H1 (cell line): ENCODE data around the gene FIGNL2.

Source experiments
- BACH1 ChIP-seq: IDR thresholded peaks from 2 replicates; pipeline ENCODE4 v1.6.1; 2012; ENCODE audit warnings: low read length, improper control_type of control experiment
- EZH2 ChIP-seq: fragments of 200-600 bp; sonication (generic); IDR thresholded peaks from 2 replicates; pipeline ENCODE4 v1.7.1; 2012; ENCODE audit warnings: low read depth, mild to moderate bottlenecking, moderate library complexity, low read length, inconsistent platforms; ENCODE audit not compliant: severe bottlenecking
- GABPA ChIP-seq: IDR thresholded peaks from 2 replicates; pipeline ENCODE4 v1.6.1; 2011; ENCODE audit warnings: mild to moderate bottlenecking, low read length, moderate library complexity, borderline replicate concordance; ENCODE audit not compliant: insufficient read depth
- HDAC6 ChIP-seq: IDR thresholded peaks from one replicate; pipeline ENCODE4 v1.7.1; 2012; ENCODE audit warnings: low read depth, mild to moderate bottlenecking, inconsistent platforms, low read length, moderate library complexity
- JUN ChIP-seq: IDR thresholded peaks from 2 replicates; pipeline ENCODE4 v1.6.1; 2011; ENCODE audit warnings: low read depth, mild to moderate bottlenecking, improper control_type of control experiment, low read length
- NRF1 ChIP-seq: IDR thresholded peaks from 2 replicates; pipeline ENCODE4 v1.6.1; 2011; ENCODE audit warnings: mild to moderate bottlenecking, low read depth, low read length, improper control_type of control experiment
- POLR2A ChIP-seq, 2 experiments: IDR thresholded peaks; 1 replicate in 1 of 2; 2 replicates in 1 of 2; pipeline ENCODE4 v1.6.1; 2011; ENCODE audit warnings: low read depth in 2 of 2, low read length in 2 of 2, mild to moderate bottlenecking in 2 of 2; ENCODE audit errors: control extremely low read depth in 1 of 2
- TAF1 ChIP-seq: IDR thresholded peaks from 2 replicates; pipeline ENCODE4 v1.6.1; 2011; ENCODE audit warnings: mild to moderate bottlenecking, low read depth, low read length
- TF ChIP-seq, protein P1 (sequence below): fragments of 300-600 bp; sonication (generic); IDR thresholded peaks from 2 replicates; pipeline ENCODE4 v1.7.1; 2012; ENCODE audit warnings: low read length, moderate library complexity, mild to moderate bottlenecking, inconsistent platforms; ENCODE audit not compliant: insufficient replicate concordance
- TF ChIP-seq, protein P2 (sequence below), 3 experiments: IDR thresholded peaks; 1 replicate in 2 of 3; 2 replicates in 1 of 3; pipeline versions ENCODE4 v1.5.1 to v1.6.1; 2011; ENCODE audit warnings: low read length in 3 of 3, mild to moderate bottlenecking in 3 of 3, inconsistent platforms in 2 of 3, low read depth in 1 of 3, moderate library complexity in 1 of 3; ENCODE audit not compliant: insufficient read depth in 1 of 3; ENCODE audit errors: control extremely low read depth in 1 of 3
- TF ChIP-seq, protein P3 (sequence below): IDR thresholded peaks from 2 replicates; pipeline ENCODE4 v1.6.1; 2012; ENCODE audit warnings: low read length, inconsistent platforms

GRCh38 chr12:51848326-51848727 is at the start of gene FIGNL2:
- TF ChIP-seq JUN = no peak
- no peak for TF ChIP-seq GABPA
- TF ChIP-seq, protein P1, sequence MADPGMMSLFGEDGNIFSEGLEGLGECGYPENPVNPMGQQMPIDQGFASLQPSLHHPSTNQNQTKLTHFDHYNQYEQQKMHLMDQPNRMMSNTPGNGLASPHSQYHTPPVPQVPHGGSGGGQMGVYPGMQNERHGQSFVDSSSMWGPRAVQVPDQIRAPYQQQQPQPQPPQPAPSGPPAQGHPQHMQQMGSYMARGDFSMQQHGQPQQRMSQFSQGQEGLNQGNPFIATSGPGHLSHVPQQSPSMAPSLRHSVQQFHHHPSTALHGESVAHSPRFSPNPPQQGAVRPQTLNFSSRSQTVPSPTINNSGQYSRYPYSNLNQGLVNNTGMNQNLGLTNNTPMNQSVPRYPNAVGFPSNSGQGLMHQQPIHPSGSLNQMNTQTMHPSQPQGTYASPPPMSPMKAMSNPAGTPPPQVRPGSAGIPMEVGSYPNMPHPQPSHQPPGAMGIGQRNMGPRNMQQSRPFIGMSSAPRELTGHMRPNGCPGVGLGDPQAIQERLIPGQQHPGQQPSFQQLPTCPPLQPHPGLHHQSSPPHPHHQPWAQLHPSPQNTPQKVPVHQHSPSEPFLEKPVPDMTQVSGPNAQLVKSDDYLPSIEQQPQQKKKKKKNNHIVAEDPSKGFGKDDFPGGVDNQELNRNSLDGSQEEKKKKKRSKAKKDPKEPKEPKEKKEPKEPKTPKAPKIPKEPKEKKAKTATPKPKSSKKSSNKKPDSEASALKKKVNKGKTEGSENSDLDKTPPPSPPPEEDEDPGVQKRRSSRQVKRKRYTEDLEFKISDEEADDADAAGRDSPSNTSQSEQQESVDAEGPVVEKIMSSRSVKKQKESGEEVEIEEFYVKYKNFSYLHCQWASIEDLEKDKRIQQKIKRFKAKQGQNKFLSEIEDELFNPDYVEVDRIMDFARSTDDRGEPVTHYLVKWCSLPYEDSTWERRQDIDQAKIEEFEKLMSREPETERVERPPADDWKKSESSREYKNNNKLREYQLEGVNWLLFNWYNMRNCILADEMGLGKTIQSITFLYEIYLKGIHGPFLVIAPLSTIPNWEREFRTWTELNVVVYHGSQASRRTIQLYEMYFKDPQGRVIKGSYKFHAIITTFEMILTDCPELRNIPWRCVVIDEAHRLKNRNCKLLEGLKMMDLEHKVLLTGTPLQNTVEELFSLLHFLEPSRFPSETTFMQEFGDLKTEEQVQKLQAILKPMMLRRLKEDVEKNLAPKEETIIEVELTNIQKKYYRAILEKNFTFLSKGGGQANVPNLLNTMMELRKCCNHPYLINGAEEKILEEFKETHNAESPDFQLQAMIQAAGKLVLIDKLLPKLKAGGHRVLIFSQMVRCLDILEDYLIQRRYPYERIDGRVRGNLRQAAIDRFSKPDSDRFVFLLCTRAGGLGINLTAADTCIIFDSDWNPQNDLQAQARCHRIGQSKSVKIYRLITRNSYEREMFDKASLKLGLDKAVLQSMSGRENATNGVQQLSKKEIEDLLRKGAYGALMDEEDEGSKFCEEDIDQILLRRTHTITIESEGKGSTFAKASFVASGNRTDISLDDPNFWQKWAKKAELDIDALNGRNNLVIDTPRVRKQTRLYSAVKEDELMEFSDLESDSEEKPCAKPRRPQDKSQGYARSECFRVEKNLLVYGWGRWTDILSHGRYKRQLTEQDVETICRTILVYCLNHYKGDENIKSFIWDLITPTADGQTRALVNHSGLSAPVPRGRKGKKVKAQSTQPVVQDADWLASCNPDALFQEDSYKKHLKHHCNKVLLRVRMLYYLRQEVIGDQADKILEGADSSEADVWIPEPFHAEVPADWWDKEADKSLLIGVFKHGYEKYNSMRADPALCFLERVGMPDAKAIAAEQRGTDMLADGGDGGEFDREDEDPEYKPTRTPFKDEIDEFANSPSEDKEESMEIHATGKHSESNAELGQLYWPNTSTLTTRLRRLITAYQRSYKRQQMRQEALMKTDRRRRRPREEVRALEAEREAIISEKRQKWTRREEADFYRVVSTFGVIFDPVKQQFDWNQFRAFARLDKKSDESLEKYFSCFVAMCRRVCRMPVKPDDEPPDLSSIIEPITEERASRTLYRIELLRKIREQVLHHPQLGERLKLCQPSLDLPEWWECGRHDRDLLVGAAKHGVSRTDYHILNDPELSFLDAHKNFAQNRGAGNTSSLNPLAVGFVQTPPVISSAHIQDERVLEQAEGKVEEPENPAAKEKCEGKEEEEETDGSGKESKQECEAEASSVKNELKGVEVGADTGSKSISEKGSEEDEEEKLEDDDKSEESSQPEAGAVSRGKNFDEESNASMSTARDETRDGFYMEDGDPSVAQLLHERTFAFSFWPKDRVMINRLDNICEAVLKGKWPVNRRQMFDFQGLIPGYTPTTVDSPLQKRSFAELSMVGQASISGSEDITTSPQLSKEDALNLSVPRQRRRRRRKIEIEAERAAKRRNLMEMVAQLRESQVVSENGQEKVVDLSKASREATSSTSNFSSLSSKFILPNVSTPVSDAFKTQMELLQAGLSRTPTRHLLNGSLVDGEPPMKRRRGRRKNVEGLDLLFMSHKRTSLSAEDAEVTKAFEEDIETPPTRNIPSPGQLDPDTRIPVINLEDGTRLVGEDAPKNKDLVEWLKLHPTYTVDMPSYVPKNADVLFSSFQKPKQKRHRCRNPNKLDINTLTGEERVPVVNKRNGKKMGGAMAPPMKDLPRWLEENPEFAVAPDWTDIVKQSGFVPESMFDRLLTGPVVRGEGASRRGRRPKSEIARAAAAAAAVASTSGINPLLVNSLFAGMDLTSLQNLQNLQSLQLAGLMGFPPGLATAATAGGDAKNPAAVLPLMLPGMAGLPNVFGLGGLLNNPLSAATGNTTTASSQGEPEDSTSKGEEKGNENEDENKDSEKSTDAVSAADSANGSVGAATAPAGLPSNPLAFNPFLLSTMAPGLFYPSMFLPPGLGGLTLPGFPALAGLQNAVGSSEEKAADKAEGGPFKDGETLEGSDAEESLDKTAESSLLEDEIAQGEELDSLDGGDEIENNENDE = no peak
- no peak for TF ChIP-seq HDAC6
- TF ChIP-seq, protein P2, sequence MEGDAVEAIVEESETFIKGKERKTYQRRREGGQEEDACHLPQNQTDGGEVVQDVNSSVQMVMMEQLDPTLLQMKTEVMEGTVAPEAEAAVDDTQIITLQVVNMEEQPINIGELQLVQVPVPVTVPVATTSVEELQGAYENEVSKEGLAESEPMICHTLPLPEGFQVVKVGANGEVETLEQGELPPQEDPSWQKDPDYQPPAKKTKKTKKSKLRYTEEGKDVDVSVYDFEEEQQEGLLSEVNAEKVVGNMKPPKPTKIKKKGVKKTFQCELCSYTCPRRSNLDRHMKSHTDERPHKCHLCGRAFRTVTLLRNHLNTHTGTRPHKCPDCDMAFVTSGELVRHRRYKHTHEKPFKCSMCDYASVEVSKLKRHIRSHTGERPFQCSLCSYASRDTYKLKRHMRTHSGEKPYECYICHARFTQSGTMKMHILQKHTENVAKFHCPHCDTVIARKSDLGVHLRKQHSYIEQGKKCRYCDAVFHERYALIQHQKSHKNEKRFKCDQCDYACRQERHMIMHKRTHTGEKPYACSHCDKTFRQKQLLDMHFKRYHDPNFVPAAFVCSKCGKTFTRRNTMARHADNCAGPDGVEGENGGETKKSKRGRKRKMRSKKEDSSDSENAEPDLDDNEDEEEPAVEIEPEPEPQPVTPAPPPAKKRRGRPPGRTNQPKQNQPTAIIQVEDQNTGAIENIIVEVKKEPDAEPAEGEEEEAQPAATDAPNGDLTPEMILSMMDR (IDR thresholded peaks at IDR 0.05; ENCODE audit: control extremely low read depth in 1 of 3, insufficient read depth in 1 of 3, low read depth in 1 of 3, low read length in 3 of 3) = no peak
- no peak for TF ChIP-seq EZH2
- no peak for TF ChIP-seq BACH1
- TF ChIP-seq POLR2A (IDR thresholded peaks at IDR 0.05; ENCODE audit: control extremely low read depth in 1 of 2, low read depth in 2 of 2, low read length in 2 of 2) = no peak
- TF ChIP-seq TAF1 = no peak
- TF ChIP-seq NRF1 = no peak
- TF ChIP-seq, protein P3, sequence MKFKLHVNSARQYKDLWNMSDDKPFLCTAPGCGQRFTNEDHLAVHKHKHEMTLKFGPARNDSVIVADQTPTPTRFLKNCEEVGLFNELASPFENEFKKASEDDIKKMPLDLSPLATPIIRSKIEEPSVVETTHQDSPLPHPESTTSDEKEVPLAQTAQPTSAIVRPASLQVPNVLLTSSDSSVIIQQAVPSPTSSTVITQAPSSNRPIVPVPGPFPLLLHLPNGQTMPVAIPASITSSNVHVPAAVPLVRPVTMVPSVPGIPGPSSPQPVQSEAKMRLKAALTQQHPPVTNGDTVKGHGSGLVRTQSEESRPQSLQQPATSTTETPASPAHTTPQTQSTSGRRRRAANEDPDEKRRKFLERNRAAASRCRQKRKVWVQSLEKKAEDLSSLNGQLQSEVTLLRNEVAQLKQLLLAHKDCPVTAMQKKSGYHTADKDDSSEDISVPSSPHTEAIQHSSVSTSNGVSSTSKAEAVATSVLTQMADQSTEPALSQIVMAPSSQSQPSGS = no peak
